H4 (cell line): ENCODE results near the gene DPYSL5. TPM values are rescaled to one million over a fixed set of nuclear protein-coding genes. Genes with fewer than 3 reads are reported as not detected.
"Not testable (repeated sequence)": the region's sequence is repeated elsewhere in the genome, so short reads cannot be mapped to it uniquely, and the experiment has no call there.

Source experiments
- DNase-seq: peaks from one replicate; pipeline ENCODE4 v3.0.0-alpha.2; 2015; ENCODE audit warnings: low spot score
- total RNA-seq: library from RNA; depleted of rRNA; stranded (reverse); fragments of >200 nt; shearing (Covaris generic); gene quantifications from 2 replicates; pipeline ENCODE4 v1.2.3, GENCODE V29; 2014

The DPYSL5 gene
- total RNA-seq, 1 experiment from 2014 or later: 5.0 TPM

- DNase-seq: no peak
These were observed 27.2 kb downstream of the DPYSL5 start for GRCh38 chr2:26875065-26875634.

GRCh38 chr2:26875808-26876207, 27.9 kb downstream of the DPYSL5 start:
- no peak for DNase-seq

GRCh38 chr2:26876260-26876659, 28.3 kb downstream of the DPYSL5 start:
- no peak for DNase-seq

GRCh38 chr2:26877276-26877675, 29.3 kb downstream of the DPYSL5 start:
- no peak for DNase-seq

- no peak for DNase-seq
These were observed 32.2 kb downstream of the DPYSL5 start for GRCh38 chr2:26880161-26880560.

- no peak for DNase-seq
These were observed 33.0 kb downstream of the DPYSL5 start for GRCh38 chr2:26880910-26881435.

GRCh38 chr2:26882220-26882619, 34.3 kb downstream of the DPYSL5 start:
- DNase-seq: not testable (repeated sequence)

GRCh38 chr2:26883956-26884355, 36.0 kb downstream of the DPYSL5 start:
- DNase-seq: no peak

- DNase-seq: no peak
These were observed 36.6 kb downstream of the DPYSL5 start for GRCh38 chr2:26884486-26884885.

GRCh38 chr2:26885651-26886329, 37.9 kb downstream of the DPYSL5 start:
- no peak for DNase-seq

GRCh38 chr2:26886736-26887135, 38.8 kb downstream of the DPYSL5 start:
- DNase-seq: no peak

- no peak for DNase-seq
These were observed 39.2 kb downstream of the DPYSL5 start for GRCh38 chr2:26887151-26887550.

GRCh38 chr2:26889796-26890195, 41.9 kb downstream of the DPYSL5 start:
- no peak for DNase-seq

GRCh38 chr2:26890341-26891000, 42.5 kb downstream of the DPYSL5 start:
- DNase-seq: no peak

- no peak for DNase-seq
These were observed 44.2 kb downstream of the DPYSL5 start for GRCh38 chr2:26892133-26892532.

GRCh38 chr2:26892922-26893524, 45.1 kb downstream of the DPYSL5 start:
- no peak for DNase-seq

GRCh38 chr2:26894136-26894535, 46.2 kb downstream of the DPYSL5 start:
- DNase-seq: no peak

GRCh38 chr2:26897807-26898479, 50.0 kb downstream of the DPYSL5 start:
- no peak for DNase-seq

- DNase-seq: no peak
These were observed 50.6 kb downstream of the DPYSL5 start for GRCh38 chr2:26898480-26899078.

- DNase-seq: no peak
These were observed 51.7 kb downstream of the DPYSL5 start for GRCh38 chr2:26899500-26900164.

GRCh38 chr2:26900831-26901321, 52.9 kb downstream of the DPYSL5 start:
- no peak for DNase-seq
